K562 (cell line): Measurements from ENCODE around the gene CPM.
"Not testable (repeated sequence)": the region's sequence is repeated elsewhere in the genome, so short reads cannot be mapped to it uniquely, and the experiment has no call there.

ENCODE experiments used
- HDAC6 ChIP-seq: IDR thresholded peaks from 2 replicates; pipeline ENCODE4 v1.6.1; 2012; ENCODE audit warnings: low read depth, mild to moderate bottlenecking, control low read depth, inconsistent platforms, low read length, moderate library complexity
- TAF1 ChIP-seq: IDR thresholded peaks from 2 replicates; pipeline ENCODE4 v1.6.1; 2011; ENCODE audit warnings: mild to moderate bottlenecking, low read length, moderate library complexity; ENCODE audit not compliant: insufficient read depth, control insufficient read depth, severe bottlenecking; ENCODE audit errors: extremely low read depth

- TF ChIP-seq HDAC6, TAF1: not testable (repeated sequence)
Measured at GRCh38 chr12:68802911-68803651, 129.9 kb downstream of the CPM start.
